HEK293 (cell line): ENCODE results near the gene DLG2.

Source experiments
- CTCF ChIA-PET: fragments of 350-600 bp; formaldehyde crosslinking; extraction: SDS; loops from one replicate; lab custom pipeline; 2021; ENCODE audit warnings: antibody characterized with exemption; lab: Yijun Ruan, JAX
- POLR2A ChIA-PET: fragments of 300-600 bp; formaldehyde crosslinking; extraction: SDS; loops from one replicate; lab custom pipeline; 2020; ENCODE audit warnings: antibody characterized with exemption, inconsistent platforms; lab: Yijun Ruan, JAX
- H3K27ac ChIP-seq: fragments of 200-500 bp; sonication (Bioruptor generic); 2 replicates; pipeline ENCODE4 v1.5.1; 2014; ENCODE audit warnings: low read depth, low read length, control low read depth, inconsistent platforms; ENCODE audit errors: extremely low read depth
- H3K36me3 ChIP-seq, 2 experiments: fragments of 200-500 bp in 1 of 2; sonication (Bioruptor generic) in 1 of 2; 1 replicate in 1 of 2; 2 replicates in 1 of 2; pipeline ENCODE4 v1.5.1; 2014 to 2017; ENCODE audit warnings: inconsistent platforms in 2 of 2, low read length in 2 of 2; ENCODE audit not compliant: control insufficient read depth in 2 of 2, insufficient read depth in 1 of 2
- H3K4me1 ChIP-seq: fragments of 200-500 bp; sonication (Bioruptor generic); 2 replicates; pipeline ENCODE4 v1.5.1; 2014; ENCODE audit warnings: mild to moderate bottlenecking, low read length, inconsistent platforms; ENCODE audit not compliant: control insufficient read depth, insufficient read depth
- H3K4me3 ChIP-seq: 2 replicates; pipeline ENCODE4 v1.5.1; 2011; ENCODE audit warnings: low read depth, mild to moderate bottlenecking, control low read depth, low read length, moderate library complexity
- H3K9me3 ChIP-seq: fragments of 200-500 bp; sonication (Bioruptor generic); 2 replicates; pipeline ENCODE4 v1.5.1; 2014; ENCODE audit warnings: low read depth, low read length, inconsistent platforms; ENCODE audit not compliant: control insufficient read depth, insufficient read depth
- BCL11A ChIP-seq: fragments of 450-650 bp; formaldehyde crosslinking; IDR thresholded peaks from 2 replicates; pipeline ENCODE4 v1.5.1; 2016; ENCODE audit warnings: low read depth, missing biosample characterization, missing genetic modification characterization
- GLI2 ChIP-seq: fragments of 450-650 bp; formaldehyde crosslinking; IDR thresholded peaks from 2 replicates; pipeline ENCODE4; 2017; ENCODE audit warnings: missing biosample characterization, missing genetic modification characterization, low read depth, borderline replicate concordance
- IKZF3 ChIP-seq: fragments of 450-650 bp; IDR thresholded peaks from 2 replicates; pipeline ENCODE4 v1.5.0; 2018; ENCODE audit warnings: missing biosample characterization, mild to moderate bottlenecking, missing genetic modification characterization, moderate library complexity
- KLF16 ChIP-seq: fragments of 450-650 bp; formaldehyde crosslinking; IDR thresholded peaks from 2 replicates; pipeline ENCODE4 v1.5.1; 2017; ENCODE audit warnings: missing biosample characterization, missing genetic modification characterization
- MEIS1 ChIP-seq: sonication (generic); formaldehyde crosslinking; IDR thresholded peaks from 2 replicates; pipeline ENCODE4 v1.8.1; 2022; ENCODE audit warnings: missing genetic modification reagents, mild to moderate bottlenecking, borderline replicate concordance
- OSR2 ChIP-seq: fragments of 450-650 bp; formaldehyde crosslinking; IDR thresholded peaks from 2 replicates; pipeline ENCODE4 v1.5.1; 2016; ENCODE audit warnings: missing biosample characterization, missing genetic modification characterization
- SCRT2 ChIP-seq: fragments of 450-650 bp; formaldehyde crosslinking; IDR thresholded peaks from 2 replicates; pipeline ENCODE4 v1.5.1; 2016; ENCODE audit warnings: missing biosample characterization, missing genetic modification characterization
- TRIM28 ChIP-seq: IDR thresholded peaks from 2 replicates; pipeline ENCODE4 v1.6.1; 2011; ENCODE audit warnings: low read length, control low read depth, borderline replicate concordance
- ZBTB20 ChIP-seq: fragments of 450-650 bp; formaldehyde crosslinking; IDR thresholded peaks from 2 replicates; pipeline ENCODE4 v1.5.1; 2016; ENCODE audit warnings: missing biosample characterization, missing genetic modification characterization
- ZEB2 ChIP-seq: fragments of 450-650 bp; formaldehyde crosslinking; IDR thresholded peaks from 2 replicates; pipeline ENCODE4 v1.5.1; 2016; ENCODE audit warnings: missing biosample characterization, missing genetic modification characterization
- ZNF423 ChIP-seq: fragments of 450-650 bp; formaldehyde crosslinking; IDR thresholded peaks from 2 replicates; pipeline ENCODE4 v1.5.1; 2016; ENCODE audit warnings: missing biosample characterization, missing genetic modification characterization
- ZNF426 ChIP-seq: fragments of 450-650 bp; formaldehyde crosslinking; IDR thresholded peaks from 2 replicates; pipeline ENCODE4 v1.5.1; 2017; ENCODE audit warnings: missing biosample characterization, missing genetic modification characterization, mild to moderate bottlenecking, inconsistent platforms, moderate library complexity
- ZNF530 ChIP-seq: fragments of 450-650 bp; formaldehyde crosslinking; IDR thresholded peaks from 2 replicates; pipeline ENCODE4 v1.5.1; 2016; ENCODE audit warnings: low read depth, missing biosample characterization, missing genetic modification characterization
- ZNF544 ChIP-seq: fragments of 450-650 bp; formaldehyde crosslinking; IDR thresholded peaks from 2 replicates; pipeline ENCODE4 v1.5.0; 2017; ENCODE audit warnings: missing biosample characterization, missing genetic modification characterization
- ZNF585B ChIP-seq: fragments of 450-650 bp; formaldehyde crosslinking; IDR thresholded peaks from 2 replicates; pipeline ENCODE4 v1.5.1; 2016; ENCODE audit warnings: missing biosample characterization, missing genetic modification characterization
- ZNF677 ChIP-seq: fragments of 450-650 bp; IDR thresholded peaks from 2 replicates; pipeline ENCODE4 v1.5.0; 2018; ENCODE audit warnings: missing biosample characterization, mild to moderate bottlenecking, missing genetic modification characterization, moderate library complexity
- ZNF747 ChIP-seq: fragments of 450-650 bp; formaldehyde crosslinking; IDR thresholded peaks from 2 replicates; pipeline ENCODE4 v1.5.1; 2016; ENCODE audit warnings: missing biosample characterization, missing genetic modification characterization
- ZNF837 ChIP-seq: fragments of 450-650 bp; formaldehyde crosslinking; IDR thresholded peaks from 2 replicates; pipeline ENCODE4 v1.5.1; 2016; ENCODE audit warnings: missing biosample characterization, missing genetic modification characterization
- TF ChIP-seq, protein P1 (sequence below): fragments of 450-650 bp; formaldehyde crosslinking; conservative IDR thresholded peaks from 2 replicates; pipeline ENCODE4 v1.5.1; 2016; ENCODE audit warnings: low read depth, missing biosample characterization, missing genetic modification characterization
- TF ChIP-seq, protein P2 (sequence below): fragments of 450-650 bp; formaldehyde crosslinking; IDR thresholded peaks from 2 replicates; pipeline ENCODE4 v1.5.1; 2017; ENCODE audit warnings: missing biosample characterization, missing genetic modification characterization
- TF ChIP-seq, protein P3 (sequence below): fragments of 450-650 bp; formaldehyde crosslinking; IDR thresholded peaks from 2 replicates; pipeline ENCODE4 v1.5.1; 2016; ENCODE audit warnings: missing biosample characterization, missing genetic modification characterization, low read depth
- TF ChIP-seq, protein P4 (sequence below): fragments of 450-650 bp; formaldehyde crosslinking; IDR thresholded peaks from 2 replicates; pipeline ENCODE4 v1.5.1; 2016; ENCODE audit warnings: missing biosample characterization, missing genetic modification characterization
- TF ChIP-seq, protein P5 (sequence below): fragments of 450-650 bp; formaldehyde crosslinking; IDR thresholded peaks from 2 replicates; pipeline ENCODE4 v1.5.1; 2016; ENCODE audit warnings: missing biosample characterization, missing genetic modification characterization

Gene DLG2

DNA sequence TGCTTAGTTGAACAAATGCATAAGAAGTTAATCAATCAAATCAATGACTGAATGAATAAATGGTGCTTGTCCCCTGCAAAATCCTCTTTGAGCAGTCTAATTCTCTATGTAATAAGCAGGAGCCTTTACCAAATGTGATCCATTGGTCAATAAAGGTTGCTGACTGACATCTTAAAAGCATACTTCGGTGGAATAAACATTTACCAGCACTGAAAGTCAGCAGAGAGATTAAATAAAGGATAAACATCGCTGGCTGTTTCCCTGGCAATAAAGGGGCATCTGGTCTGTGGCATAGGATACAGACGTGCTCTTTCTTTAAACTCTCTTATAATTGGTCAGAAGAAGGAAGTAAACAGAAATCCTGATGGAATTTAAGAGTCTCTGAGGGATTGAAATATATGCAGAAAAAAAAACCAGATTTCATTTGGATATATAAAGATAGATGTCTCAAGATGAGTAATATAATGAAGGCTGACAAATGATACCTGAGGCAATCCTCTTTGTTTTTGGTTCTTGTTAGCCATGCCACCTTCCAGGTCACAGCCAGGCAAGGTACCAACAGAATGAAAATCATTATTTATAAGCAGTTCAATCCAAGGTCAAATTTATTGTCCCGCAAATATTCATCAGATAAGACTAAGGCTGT, 1762.6 kb downstream of the DLG2 start:
- ChIA-PET CTCF (no interaction called here), POLR2A (no interaction called here)
- Histone ChIP-seq H3K9me3 (no peaks in the 10 kb centered on the region), H3K4me3 (no peak overlapping the region), H3K27ac (no peak overlapping the region), H3K36me3 (no peaks in the 10 kb centered on the region), H3K4me1 (no peaks in the 10 kb centered on the region)
- no peak for TF ChIP-seq ZNF423 (tag by site-specific recombination)
- no peak for TF ChIP-seq ZNF747 (tag by site-specific recombination)
- no peak for TF ChIP-seq MEIS1
- no peak for TF ChIP-seq ZNF426
- no peak for TF ChIP-seq ZNF530 (tag by site-specific recombination)
- no peak for TF ChIP-seq KLF16 (tag by site-specific recombination)
- TF ChIP-seq IKZF3 = no peak
- no peak for TF ChIP-seq ZNF544 (tag by site-specific recombination)
- no peak for TF ChIP-seq GLI2 (tag by site-specific recombination)

DNA sequence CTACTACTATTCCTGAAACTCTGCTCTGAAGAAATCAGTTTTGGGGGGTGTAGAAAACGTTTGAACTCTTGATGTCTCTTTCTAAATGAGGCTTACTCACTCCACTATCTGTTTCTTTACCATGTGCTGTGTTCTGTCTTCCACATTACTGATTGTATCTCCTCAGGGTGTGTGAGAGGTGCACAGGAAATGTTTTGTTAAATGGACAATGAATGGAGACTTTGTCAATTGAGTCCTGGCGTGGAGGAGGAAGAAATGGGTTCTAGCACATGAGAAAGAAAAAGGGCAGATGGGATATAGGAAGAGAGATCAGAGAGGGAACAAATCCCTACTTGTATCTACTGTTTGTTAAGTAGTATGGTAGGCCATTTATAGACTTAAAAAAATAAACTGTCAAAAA, 1763.9 kb downstream of the DLG2 start:
- H3K36me3 ChIP-seq = no peaks in the 10 kb centered on the region
- no peaks in the 10 kb centered on the region for H3K9me3 ChIP-seq
- ChIA-PET POLR2A (no interaction called here), CTCF (no interaction called here)
- no peak overlapping the region for H3K27ac ChIP-seq
- H3K4me3 ChIP-seq = no peak overlapping the region
- H3K4me1 ChIP-seq = no peaks in the 10 kb centered on the region
- TF ChIP-seq, protein P1, sequence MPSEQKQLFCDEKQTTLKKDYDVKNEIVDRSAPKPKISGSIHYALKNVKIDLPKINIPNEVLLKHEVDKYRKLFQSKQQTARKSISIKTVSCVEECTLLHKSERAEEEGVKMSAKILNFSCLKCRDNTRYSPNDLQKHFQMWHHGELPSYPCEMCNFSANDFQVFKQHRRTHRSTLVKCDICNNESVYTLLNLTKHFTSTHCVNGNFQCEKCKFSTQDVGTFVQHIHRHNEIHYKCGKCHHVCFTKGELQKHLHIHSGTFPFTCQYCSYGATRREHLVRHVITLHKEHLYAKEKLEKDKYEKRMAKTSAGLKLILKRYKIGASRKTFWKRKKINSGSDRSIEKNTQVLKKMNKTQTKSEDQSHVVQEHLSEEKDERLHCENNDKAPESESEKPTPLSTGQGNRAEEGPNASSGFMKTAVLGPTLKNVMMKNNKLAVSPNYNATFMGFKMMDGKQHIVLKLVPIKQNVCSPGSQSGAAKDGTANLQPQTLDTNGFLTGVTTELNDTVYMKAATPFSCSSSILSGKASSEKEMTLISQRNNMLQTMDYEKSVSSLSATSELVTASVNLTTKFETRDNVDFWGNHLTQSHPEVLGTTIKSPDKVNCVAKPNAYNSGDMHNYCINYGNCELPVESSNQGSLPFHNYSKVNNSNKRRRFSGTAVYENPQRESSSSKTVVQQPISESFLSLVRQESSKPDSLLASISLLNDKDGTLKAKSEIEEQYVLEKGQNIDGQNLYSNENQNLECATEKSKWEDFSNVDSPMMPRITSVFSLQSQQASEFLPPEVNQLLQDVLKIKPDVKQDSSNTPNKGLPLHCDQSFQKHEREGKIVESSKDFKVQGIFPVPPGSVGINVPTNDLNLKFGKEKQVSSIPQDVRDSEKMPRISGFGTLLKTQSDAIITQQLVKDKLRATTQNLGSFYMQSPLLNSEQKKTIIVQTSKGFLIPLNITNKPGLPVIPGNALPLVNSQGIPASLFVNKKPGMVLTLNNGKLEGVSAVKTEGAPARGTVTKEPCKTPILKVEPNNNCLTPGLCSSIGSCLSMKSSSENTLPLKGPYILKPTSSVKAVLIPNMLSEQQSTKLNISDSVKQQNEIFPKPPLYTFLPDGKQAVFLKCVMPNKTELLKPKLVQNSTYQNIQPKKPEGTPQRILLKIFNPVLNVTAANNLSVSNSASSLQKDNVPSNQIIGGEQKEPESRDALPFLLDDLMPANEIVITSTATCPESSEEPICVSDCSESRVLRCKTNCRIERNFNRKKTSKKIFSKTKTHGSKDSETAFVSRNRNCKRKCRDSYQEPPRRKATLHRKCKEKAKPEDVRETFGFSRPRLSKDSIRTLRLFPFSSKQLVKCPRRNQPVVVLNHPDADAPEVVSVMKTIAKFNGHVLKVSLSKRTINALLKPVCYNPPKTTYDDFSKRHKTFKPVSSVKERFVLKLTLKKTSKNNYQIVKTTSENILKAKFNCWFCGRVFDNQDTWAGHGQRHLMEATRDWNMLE (tag by site-specific recombination) = no peak
- TF ChIP-seq ZNF585B (tag by site-specific recombination) (no peak), ZEB2 (tag by site-specific recombination) (no peak), ZNF837 (tag by site-specific recombination) (no peak), BCL11A (tag by site-specific recombination) (no peak), TRIM28 (no peak), ZNF677 (no peak), ZBTB20 (tag by site-specific recombination) (no peak), OSR2 (tag by site-specific recombination) (no peak), SCRT2 (tag by site-specific recombination) (no peak)
- TF ChIP-seq, protein P2, sequence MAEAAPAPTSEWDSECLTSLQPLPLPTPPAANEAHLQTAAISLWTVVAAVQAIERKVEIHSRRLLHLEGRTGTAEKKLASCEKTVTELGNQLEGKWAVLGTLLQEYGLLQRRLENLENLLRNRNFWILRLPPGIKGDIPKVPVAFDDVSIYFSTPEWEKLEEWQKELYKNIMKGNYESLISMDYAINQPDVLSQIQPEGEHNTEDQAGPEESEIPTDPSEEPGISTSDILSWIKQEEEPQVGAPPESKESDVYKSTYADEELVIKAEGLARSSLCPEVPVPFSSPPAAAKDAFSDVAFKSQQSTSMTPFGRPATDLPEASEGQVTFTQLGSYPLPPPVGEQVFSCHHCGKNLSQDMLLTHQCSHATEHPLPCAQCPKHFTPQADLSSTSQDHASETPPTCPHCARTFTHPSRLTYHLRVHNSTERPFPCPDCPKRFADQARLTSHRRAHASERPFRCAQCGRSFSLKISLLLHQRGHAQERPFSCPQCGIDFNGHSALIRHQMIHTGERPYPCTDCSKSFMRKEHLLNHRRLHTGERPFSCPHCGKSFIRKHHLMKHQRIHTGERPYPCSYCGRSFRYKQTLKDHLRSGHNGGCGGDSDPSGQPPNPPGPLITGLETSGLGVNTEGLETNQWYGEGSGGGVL (tag by site-specific recombination) = no peak
- TF ChIP-seq, protein P3, sequence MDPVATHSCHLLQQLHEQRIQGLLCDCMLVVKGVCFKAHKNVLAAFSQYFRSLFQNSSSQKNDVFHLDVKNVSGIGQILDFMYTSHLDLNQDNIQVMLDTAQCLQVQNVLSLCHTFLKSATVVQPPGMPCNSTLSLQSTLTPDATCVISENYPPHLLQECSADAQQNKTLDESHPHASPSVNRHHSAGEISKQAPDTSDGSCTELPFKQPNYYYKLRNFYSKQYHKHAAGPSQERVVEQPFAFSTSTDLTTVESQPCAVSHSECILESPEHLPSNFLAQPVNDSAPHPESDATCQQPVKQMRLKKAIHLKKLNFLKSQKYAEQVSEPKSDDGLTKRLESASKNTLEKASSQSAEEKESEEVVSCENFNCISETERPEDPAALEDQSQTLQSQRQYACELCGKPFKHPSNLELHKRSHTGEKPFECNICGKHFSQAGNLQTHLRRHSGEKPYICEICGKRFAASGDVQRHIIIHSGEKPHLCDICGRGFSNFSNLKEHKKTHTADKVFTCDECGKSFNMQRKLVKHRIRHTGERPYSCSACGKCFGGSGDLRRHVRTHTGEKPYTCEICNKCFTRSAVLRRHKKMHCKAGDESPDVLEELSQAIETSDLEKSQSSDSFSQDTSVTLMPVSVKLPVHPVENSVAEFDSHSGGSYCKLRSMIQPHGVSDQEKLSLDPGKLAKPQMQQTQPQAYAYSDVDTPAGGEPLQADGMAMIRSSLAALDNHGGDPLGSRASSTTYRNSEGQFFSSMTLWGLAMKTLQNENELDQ (tag by site-specific recombination) = no peak
- TF ChIP-seq, protein P4, sequence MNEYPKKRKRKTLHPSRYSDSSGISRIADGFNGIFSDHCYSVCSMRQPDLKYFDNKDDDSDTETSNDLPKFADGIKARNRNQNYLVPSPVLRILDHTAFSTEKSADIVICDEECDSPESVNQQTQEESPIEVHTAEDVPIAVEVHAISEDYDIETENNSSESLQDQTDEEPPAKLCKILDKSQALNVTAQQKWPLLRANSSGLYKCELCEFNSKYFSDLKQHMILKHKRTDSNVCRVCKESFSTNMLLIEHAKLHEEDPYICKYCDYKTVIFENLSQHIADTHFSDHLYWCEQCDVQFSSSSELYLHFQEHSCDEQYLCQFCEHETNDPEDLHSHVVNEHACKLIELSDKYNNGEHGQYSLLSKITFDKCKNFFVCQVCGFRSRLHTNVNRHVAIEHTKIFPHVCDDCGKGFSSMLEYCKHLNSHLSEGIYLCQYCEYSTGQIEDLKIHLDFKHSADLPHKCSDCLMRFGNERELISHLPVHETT (tag by site-specific recombination) = no peak
- TF ChIP-seq, protein P5, sequence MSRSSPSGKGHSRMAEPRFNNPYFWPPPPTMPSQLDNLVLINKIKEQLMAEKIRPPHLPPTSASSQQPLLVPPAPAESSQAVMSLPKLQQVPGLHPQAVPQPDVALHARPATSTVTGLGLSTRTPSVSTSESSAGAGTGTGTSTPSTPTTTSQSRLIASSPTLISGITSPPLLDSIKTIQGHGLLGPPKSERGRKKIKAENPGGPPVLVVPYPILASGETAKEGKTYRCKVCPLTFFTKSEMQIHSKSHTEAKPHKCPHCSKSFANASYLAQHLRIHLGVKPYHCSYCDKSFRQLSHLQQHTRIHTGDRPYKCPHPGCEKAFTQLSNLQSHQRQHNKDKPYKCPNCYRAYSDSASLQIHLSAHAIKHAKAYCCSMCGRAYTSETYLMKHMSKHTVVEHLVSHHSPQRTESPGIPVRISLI = no peak
